ENCODE measurements around the gene PIM3.

- no peak for TF ChIP-seq CTCF (IDR thresholded peaks at IDR 0.05)
- TF ChIP-seq POLR2A (IDR thresholded peaks at IDR 0.05) = no peak
Observed at GRCh38 chr22:49926916-49927315, 33.7 kb upstream of the PIM3 start.
